ENCODE measurements around the gene XAGE3.
"Not testable (repeated sequence)": the region's sequence is repeated elsewhere in the genome, so short reads cannot be mapped to it uniquely, and the experiment has no call there.

- TF ChIP-seq CTCF, POLR2A (IDR thresholded peaks at IDR 0.05): not testable (repeated sequence)
Observed at GRCh38 chrX:52914704-52915103, 46.8 kb upstream of the XAGE3 start.

All from uterus (tissue), 2 donors.